Measurements from ENCODE around the gene CCNC. TPM values are rescaled to one million over a fixed set of nuclear protein-coding genes. Genes with fewer than 3 reads are reported as not detected.
A peak's percentile ranks its signal among the peaks of the same experiment; 100 is the strongest.

The CCNC gene
- total RNA-seq, 2 donors from 2014 or later: 56.3 to 70.5 TPM

DNA sequence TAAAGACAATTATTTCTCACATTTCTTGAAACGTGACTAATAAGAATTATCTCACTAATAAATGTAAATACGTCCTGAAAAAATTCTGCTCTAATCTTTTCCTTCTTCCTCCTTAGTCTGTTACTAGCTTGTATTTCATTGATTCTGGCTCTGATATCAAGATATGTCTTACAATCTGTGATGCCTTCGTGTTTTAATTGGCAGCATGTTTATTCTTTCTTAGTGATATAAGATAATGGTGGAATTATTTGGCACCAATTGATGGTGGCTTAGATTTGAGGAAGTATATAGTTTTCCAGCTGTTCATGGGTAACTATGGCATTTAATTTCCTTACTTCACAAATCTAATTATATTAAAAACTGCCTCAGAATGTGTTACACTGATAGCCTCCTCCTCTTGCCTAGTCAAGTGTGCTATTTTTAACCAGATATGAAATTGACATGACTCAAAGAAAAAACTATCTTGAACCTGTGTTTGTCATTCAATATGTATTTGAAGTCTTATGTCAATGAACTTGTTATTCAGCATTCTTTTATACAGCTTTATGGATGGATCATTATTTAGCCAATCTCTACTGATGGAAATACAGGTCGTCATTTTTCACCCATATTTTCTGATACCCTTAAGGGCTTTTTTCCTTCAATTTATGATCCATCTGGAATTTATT is 5.3 kb downstream of the CCNC start:
- Histone ChIP-seq H3K27ac (peak overlapping the region in 2 of 4 donors; percentile 10 to 38), H3K4me3 (no peak overlapping the region), H3K27me3 (no peaks in the 10 kb centered on the region), H3K4me1 (peaks cover 33% of the 10 kb centered on the region), H3K36me3 (replicated peaks in 1 of 2; ENCODE audit: insufficient read depth in 1 of 2, low read depth in 2 of 2) (no peaks in the 10 kb centered on the region), H3K9me3 (no peaks in the 10 kb centered on the region)
- DNase-seq (no peak), ATAC-seq (no peak)
- intact Hi-C loops (cut with DNase I): no loop called here
- TF ChIP-seq, protein P1, sequence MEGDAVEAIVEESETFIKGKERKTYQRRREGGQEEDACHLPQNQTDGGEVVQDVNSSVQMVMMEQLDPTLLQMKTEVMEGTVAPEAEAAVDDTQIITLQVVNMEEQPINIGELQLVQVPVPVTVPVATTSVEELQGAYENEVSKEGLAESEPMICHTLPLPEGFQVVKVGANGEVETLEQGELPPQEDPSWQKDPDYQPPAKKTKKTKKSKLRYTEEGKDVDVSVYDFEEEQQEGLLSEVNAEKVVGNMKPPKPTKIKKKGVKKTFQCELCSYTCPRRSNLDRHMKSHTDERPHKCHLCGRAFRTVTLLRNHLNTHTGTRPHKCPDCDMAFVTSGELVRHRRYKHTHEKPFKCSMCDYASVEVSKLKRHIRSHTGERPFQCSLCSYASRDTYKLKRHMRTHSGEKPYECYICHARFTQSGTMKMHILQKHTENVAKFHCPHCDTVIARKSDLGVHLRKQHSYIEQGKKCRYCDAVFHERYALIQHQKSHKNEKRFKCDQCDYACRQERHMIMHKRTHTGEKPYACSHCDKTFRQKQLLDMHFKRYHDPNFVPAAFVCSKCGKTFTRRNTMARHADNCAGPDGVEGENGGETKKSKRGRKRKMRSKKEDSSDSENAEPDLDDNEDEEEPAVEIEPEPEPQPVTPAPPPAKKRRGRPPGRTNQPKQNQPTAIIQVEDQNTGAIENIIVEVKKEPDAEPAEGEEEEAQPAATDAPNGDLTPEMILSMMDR (IDR thresholded peaks at IDR 0.05): no peak
- no peak for TF ChIP-seq POLR2A (IDR thresholded peaks at IDR 0.05)
- 12 to 17% methylated on average over 4 of the region's 4 CpGs for WGBS, 2 donors

- TF ChIP-seq POLR2A (IDR thresholded peaks at IDR 0.05): no peak
- TF ChIP-seq, protein P1 (IDR thresholded peaks at IDR 0.05): no peak
- intact Hi-C loops (cut with DNase I): no loop called here
- peaks cover 20% of the 10 kb centered on the region for H3K4me1 ChIP-seq
- WGBS, 2 donors: 96 to 97% methylated on average over 4 of the region's 4 CpGs
- no peak for DNase-seq
- H3K9me3 ChIP-seq: no peaks in the 10 kb centered on the region
- no peak overlapping the region for H3K27ac ChIP-seq
- peaks cover 0 to 2% of the 10 kb centered on the region in 2 donors for H3K36me3 ChIP-seq (replicated peaks in 1 of 2; ENCODE audit: insufficient read depth in 1 of 2, low read depth in 2 of 2)
- no peaks in the 10 kb centered on the region for H3K27me3 ChIP-seq
- no peak for ATAC-seq
- H3K4me3 ChIP-seq: no peak overlapping the region
Measured at GRCh38 chr6:99560668-99561067, 7.8 kb downstream of the CCNC start.

- no peak for DNase-seq
- intact Hi-C loops (cut with DNase I): no loop called here
- H3K9me3 ChIP-seq: no peaks in the 10 kb centered on the region
- no peaks in the 10 kb centered on the region for H3K27me3 ChIP-seq
- H3K36me3 ChIP-seq (replicated peaks in 1 of 2; ENCODE audit: insufficient read depth in 1 of 2, low read depth in 2 of 2): peaks cover 0 to 5% of the 10 kb centered on the region in 2 donors
- H3K4me3 ChIP-seq: no peak overlapping the region
- no peak overlapping the region for H3K27ac ChIP-seq
- ATAC-seq: no peak
- TF ChIP-seq, protein P1 (IDR thresholded peaks at IDR 0.05): no peak
- TF ChIP-seq POLR2A (IDR thresholded peaks at IDR 0.05): no peak
- H3K4me1 ChIP-seq: peaks cover 13% of the 10 kb centered on the region
- WGBS, 2 donors: 84 to 94% methylated on average over 2 of the region's 2 CpGs
Measured at GRCh38 chr6:99559057-99559456, 9.4 kb downstream of the CCNC start.

GRCh38 chr6:99553888-99554287 is 14.6 kb downstream of the CCNC start:
- H3K36me3 ChIP-seq (replicated peaks in 1 of 2; ENCODE audit: insufficient read depth in 1 of 2, low read depth in 2 of 2): peaks cover 0 to 10% of the 10 kb centered on the region in 2 donors
- TF ChIP-seq, protein P1 (IDR thresholded peaks at IDR 0.05): no peak
- no peak for TF ChIP-seq POLR2A (IDR thresholded peaks at IDR 0.05)

More at GRCh38 chr6:99553888-99554287, 14.6 kb downstream of the CCNC start:
- H3K9me3 ChIP-seq: no peaks in the 10 kb centered on the region
- intact Hi-C loops (cut with DNase I): no loop called here
- no peaks in the 10 kb centered on the region for H3K4me1 ChIP-seq
- no peak overlapping the region for H3K4me3 ChIP-seq
- DNase-seq: no peak
- no peaks in the 10 kb centered on the region for H3K27me3 ChIP-seq
- WGBS, 2 donors: 86 to 98% methylated on average over 2 of the region's 2 CpGs
- ATAC-seq: no peak
- no peak overlapping the region for H3K27ac ChIP-seq
